K562 (cell line): ENCODE data around the gene BPI. TPM values are rescaled to one million over a fixed set of nuclear protein-coding genes. Genes with fewer than 3 reads are reported as not detected.

Source experiments
- ARID1B ChIP-seq: fragments of 450-650 bp; IDR thresholded peaks from 2 replicates; pipeline ENCODE4 v1.6.1; 2016; ENCODE audit warnings: antibody characterized with exemption, mild to moderate bottlenecking, inconsistent platforms
- ETS2 ChIP-seq: IDR thresholded peaks from 2 replicates; pipeline ENCODE4 v1.6.1; 2016; ENCODE audit warnings: borderline replicate concordance, missing genetic modification characterization, mild to moderate bottlenecking, moderate library complexity, missing compliant biosample characterization; ENCODE audit not compliant: poor library complexity, severe bottlenecking
- FOXP1 ChIP-seq: sonication (generic); formaldehyde crosslinking; IDR thresholded peaks from 2 replicates; pipeline ENCODE4 v1.8.0; 2022; ENCODE audit warnings: mild to moderate bottlenecking, missing genetic modification reagents
- GATAD2B ChIP-seq: fragments of 450-650 bp; IDR thresholded peaks from 2 replicates; pipeline ENCODE4 v1.6.1; 2017; ENCODE audit warnings: mild to moderate bottlenecking, borderline replicate concordance
- HMG20A ChIP-seq: fragments of 450-650 bp; formaldehyde crosslinking; conservative IDR thresholded peaks from 2 replicates; pipeline ENCODE4 v1.4.0; 2020; ENCODE audit warnings: mild to moderate bottlenecking, mixed read lengths
- HNRNPLL ChIP-seq: fragments of 200-400 bp; formaldehyde crosslinking; IDR thresholded peaks from 2 replicates; pipeline ENCODE4 v1.6.1; 2017; ENCODE audit warnings: low read length, low read depth, mild to moderate bottlenecking; ENCODE audit not compliant: poor library complexity, severe bottlenecking
- HOXB6 ChIP-seq: fragments of 250-450 bp; sonication (Bioruptor Pico); IDR thresholded peaks from 2 replicates; pipeline ENCODE4 v1.5.1; 2022; ENCODE audit warnings: mild to moderate bottlenecking, borderline replicate concordance
- NFATC3 ChIP-seq: fragments of 450-650 bp; IDR thresholded peaks from 2 replicates; pipeline ENCODE4 v1.6.1; 2017; ENCODE audit warnings: mild to moderate bottlenecking
- PCBP2 ChIP-seq: fragments of 200-400 bp; formaldehyde crosslinking; IDR thresholded peaks from 2 replicates; pipeline ENCODE4 v1.6.1; 2018; ENCODE audit warnings: low read length, low read depth, mild to moderate bottlenecking, moderate library complexity; ENCODE audit not compliant: poor library complexity, severe bottlenecking
- RNF219 ChIP-seq: fragments of 250-450 bp; sonication (Bioruptor Pico); IDR thresholded peaks from 2 replicates; pipeline ENCODE4 v1.5.0; 2022; ENCODE audit warnings: mild to moderate bottlenecking
- SNRNP70 ChIP-seq: fragments of 200-400 bp; formaldehyde crosslinking; optimal IDR thresholded peaks from 2 replicates; pipeline ENCODE3; 2017; ENCODE audit warnings: low read depth, low read length
- ZNF318 ChIP-seq, 2 experiments: fragments of 450-650 bp; IDR thresholded peaks; 2 replicates each; pipeline ENCODE4 v1.6.1; 2016; ENCODE audit warnings: mild to moderate bottlenecking in 2 of 2, borderline replicate concordance in 1 of 2, low read depth in 1 of 2, moderate library complexity in 1 of 2
- ZNF655 ChIP-seq: fragments of 250-450 bp; sonication (Bioruptor Pico); IDR thresholded peaks from 2 replicates; pipeline ENCODE4 v1.5.0; 2021
- polyA plus RNA-seq, 8 experiments: library from polyadenylated mRNA; depleted of rRNA in 4 of 8; stranded (reverse) in 5 of 8; unstranded in 3 of 8; fragments of >200 nt; fragmentation: Nextera tagmentation in 2 of 8; fragmentation: Illumina TruSeq in 1 of 8; extraction: Ambion mirVana in 2 of 8; extraction: Trizol in 1 of 8; gene quantifications; 2 replicates each; pipeline versions ENCODE4 v1.2.1 to v1.2.3, GENCODE V29; 2011 to 2014; ENCODE audit warnings: inconsistent platforms in 1 of 8, missing spikeins in 1 of 8
- total RNA-seq, 7 experiments: library from RNA; depleted of rRNA in 6 of 7; stranded (reverse); fragments of >200 nt in 6 of 7; fragmentation: Illumina TruSeq in 2 of 7; extraction: Trizol in 2 of 7; gene quantifications; 2 replicates each; pipeline versions ENCODE4 v1.2.1 to v1.2.3, GENCODE V29; 2011 to 2021; ENCODE audit warnings: low replicate concordance in 1 of 7
- TF ChIP-seq, protein P1 (sequence below): sonication (generic); formaldehyde crosslinking; IDR thresholded peaks from 2 replicates; pipeline ENCODE4 v1.8.0; 2022; ENCODE audit warnings: mild to moderate bottlenecking, missing genetic modification reagents

Gene BPI
- total and polyA plus RNA-seq, 9 of the 15 experiments (the other 6 are each of a cell fraction or from before 2014, with no cell fraction given) = not detected

GRCh38 chr20:38357653-38358207, 53.8 kb downstream of the BPI start (continued):
- TF ChIP-seq ZNF318 (IDR thresholded peaks at IDR 0.05; ENCODE audit: borderline replicate concordance in 1 of 2, low read depth in 1 of 2) = no peak
- TF ChIP-seq, protein P1, sequence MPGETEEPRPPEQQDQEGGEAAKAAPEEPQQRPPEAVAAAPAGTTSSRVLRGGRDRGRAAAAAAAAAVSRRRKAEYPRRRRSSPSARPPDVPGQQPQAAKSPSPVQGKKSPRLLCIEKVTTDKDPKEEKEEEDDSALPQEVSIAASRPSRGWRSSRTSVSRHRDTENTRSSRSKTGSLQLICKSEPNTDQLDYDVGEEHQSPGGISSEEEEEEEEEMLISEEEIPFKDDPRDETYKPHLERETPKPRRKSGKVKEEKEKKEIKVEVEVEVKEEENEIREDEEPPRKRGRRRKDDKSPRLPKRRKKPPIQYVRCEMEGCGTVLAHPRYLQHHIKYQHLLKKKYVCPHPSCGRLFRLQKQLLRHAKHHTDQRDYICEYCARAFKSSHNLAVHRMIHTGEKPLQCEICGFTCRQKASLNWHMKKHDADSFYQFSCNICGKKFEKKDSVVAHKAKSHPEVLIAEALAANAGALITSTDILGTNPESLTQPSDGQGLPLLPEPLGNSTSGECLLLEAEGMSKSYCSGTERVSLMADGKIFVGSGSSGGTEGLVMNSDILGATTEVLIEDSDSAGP (CRISPR knock-in tag) = no peak
- TF ChIP-seq ARID1B = peak; percentile 75
- TF ChIP-seq SNRNP70 = no peak
- no peak for TF ChIP-seq ZNF655 (CRISPR knock-in tag)
- no peak for TF ChIP-seq HMG20A (CRISPR knock-in tag)
- TF ChIP-seq PCBP2 = no peak
- TF ChIP-seq HOXB6 = no peak
- TF ChIP-seq ETS2 (tag) = no peak
- TF ChIP-seq NFATC3 = no peak
- no peak for TF ChIP-seq FOXP1
- TF ChIP-seq HNRNPLL = no peak
- TF ChIP-seq GATAD2B = no peak
- TF ChIP-seq RNF219 = no peak
